Myocyte (in vitro differentiated cells): ENCODE results near the gene TRIM65. TPM values are rescaled to one million over a fixed set of nuclear protein-coding genes. Genes with fewer than 3 reads are reported as not detected.
A peak's percentile ranks its signal among the peaks of the same experiment; 100 is the strongest.
"Not testable (repeated sequence)": the region's sequence is repeated elsewhere in the genome, so short reads cannot be mapped to it uniquely, and the experiment has no call there.

Experiments used
- DNase-seq: peaks from one replicate; pipeline ENCODE4 v3.0.0-alpha.2; 2012; ENCODE audit warnings: low read depth
- total RNA-seq: library from RNA; depleted of rRNA; stranded (reverse); fragments of >200 nt; gene quantifications from 2 replicates; pipeline ENCODE4 v1.2.3, GENCODE V29; 2014

The TRIM65 gene
- total RNA-seq, 1 donor from 2014 or later = 22.8 TPM

DNA sequence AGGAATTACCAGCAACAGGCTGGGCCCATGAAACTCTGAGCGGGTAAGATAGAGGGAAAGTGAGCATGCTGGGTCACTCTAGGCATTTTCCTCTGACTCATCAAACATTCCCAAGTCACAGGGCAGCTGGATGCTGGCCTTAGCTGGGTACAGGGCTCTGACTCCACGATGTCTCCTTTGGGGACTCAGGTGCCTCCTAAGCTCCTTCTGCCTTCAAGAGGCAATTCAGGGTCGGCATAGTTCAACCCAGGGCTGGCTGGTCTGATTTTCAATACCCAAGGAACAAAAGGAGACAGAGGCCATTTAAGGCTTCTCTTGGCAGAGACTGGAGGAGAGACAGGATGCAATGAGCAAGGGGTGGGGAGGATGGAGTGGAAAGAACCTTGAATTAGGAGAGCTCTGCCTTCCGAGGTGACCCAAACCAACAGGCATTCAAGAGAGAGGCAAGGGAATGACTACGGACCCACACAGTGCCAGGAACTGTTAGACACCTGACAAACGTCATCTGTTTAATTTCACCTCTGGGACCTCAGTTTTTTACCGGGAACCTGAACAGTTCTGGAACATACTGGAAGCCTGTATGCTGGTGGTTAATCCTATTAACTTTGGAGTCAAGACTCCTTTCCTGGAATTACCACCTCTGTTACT is 42.5 kb downstream of the TRIM65 start:
- peak; percentile 83 for DNase-seq

DNA sequence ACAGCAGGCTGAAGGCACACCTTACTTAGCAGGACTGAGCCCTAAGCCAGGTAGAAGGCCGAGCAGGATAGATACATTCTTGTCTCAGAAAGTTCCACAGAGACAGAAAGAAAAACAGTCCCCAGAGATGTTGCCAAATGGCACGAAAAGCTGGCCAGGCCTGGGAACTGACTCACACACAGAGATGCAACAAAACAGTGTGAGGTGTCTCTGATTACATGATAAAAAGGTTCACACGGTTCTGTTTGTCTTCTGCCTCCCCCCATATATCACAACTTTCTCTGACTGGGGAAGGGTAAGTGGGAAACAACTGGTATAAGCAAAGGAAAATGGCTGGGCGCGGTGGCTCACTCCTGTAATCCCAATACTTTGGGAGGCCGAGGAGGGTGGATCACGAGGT is 43.3 kb downstream of the TRIM65 start:
- DNase-seq = peak; percentile 51

DNA sequence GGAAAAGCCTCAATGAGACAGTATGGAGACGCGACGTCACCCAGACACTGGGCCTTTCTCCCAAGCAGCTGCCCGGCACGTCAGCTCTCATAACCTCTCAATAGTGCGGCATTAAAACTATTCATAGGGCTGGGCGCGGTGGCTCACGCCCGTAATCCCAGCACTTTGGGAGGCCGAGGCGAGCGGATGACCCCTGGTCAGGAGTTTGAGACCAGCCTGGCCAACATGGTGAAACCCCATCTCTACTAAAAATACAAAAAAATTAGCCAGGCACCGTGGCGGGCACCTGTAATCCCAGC is 45.1 kb downstream of the TRIM65 start:
- not testable (repeated sequence) for DNase-seq

DNA sequence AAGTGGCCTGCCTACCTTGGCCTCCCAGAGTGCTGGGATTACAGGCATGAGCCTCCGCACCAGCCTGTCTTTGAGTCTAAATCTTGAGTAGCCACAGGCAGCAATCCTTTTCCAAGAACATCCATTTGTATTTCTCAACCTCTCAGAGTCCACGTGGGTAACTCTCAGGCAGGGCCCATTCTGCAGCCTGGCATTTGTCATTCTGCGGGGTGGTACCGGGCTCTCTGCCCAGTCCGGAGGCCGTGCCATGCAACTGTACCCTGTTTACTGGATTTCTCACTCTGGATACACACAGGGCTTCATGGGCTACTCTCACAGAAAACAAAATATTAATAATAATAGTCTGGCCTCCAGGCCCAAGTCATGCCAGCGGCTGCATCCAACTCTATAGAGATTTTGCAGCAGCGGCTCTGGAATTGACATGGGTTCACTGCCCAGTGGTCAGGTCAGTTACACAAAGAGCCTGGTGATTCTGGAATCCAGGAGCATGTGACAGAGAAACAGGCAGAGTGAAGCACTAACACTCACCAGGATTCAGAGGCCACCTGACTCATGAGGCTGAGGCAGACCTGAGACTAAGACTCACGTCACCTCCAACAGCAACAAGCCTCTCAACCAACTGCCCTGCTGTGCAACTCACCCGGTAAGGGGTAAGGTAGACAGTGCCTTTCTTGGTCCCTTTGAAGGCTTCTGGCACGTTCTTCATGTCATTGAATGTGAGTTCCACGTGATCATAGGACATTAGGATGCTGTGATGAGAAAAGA is 45.6 kb downstream of the TRIM65 start:
- DNase-seq = peak; percentile 23

DNA sequence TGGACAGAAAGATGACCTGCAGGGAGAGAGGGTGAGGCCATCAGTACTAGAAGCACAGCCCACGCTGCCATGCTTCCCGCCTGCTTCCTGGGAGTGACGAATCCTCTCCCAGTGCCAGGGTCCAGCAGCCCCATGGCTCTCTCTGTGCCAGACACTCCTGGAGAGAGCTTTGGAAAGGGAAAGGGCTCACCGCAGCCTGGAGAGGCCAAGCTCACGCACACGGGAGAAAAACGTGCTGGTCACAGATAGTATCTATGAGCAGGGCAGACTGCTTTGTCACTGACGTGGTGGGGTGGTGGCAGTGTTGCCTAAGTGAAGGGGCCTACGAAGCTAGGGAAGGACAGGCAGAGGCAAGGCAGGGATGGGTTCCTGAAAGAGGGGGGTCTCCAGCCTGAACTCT is 47.0 kb downstream of the TRIM65 start:
- no peak for DNase-seq

DNA sequence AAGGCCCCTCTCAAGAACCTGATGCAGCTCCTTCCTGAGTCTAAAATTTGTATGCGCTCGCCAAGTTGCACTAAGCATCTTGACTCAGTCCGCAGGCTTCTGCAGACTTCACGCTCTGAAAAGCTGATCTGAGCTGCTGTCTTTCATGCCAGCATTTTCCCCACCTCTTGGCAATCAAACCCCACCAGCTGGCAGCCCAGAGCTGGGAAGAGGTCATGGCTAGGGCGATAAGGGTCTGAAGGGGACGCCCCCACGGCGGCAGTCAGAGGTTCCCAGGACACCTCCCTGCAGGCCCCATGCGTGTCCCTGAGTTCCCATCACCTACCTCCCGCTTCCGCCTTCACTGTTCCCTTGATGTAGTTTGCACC is 47.5 kb downstream of the TRIM65 start:
- DNase-seq = no peak

DNA sequence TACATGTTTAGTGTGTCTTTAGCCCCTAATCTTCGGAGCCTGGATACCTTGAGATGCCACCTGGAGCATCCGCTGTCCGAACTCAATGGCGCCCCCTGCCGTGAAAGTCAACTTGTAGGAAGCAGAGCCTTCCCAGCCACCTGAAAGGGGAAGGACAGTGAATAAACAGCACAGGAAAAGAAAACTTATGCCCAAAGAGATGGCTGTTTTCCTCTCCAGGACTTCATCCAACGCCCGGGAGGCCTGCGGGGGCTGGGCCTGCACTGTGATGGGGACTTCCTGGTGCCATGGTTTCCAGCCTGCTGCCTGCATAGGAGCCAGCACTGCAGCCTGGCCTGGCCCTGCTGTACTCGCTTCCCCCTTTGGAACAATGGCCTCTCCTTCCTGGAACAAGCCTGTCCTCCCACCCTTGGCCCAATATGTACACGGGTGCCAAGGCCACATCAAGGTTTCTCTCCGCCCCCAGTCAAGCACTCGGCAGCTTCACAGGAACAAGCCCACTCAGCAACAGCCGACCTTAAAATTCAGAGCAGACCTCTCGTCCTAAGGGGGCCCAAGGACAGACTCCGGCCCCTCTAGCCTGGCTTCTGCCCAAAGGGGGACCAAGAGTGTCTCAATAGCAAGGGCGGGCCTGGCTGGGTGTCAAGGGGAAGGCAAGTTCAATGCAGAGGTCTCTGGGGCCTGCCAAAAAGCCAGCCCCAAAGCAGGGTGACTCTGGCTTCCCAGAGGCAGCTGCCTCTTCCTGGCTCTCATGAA is 48.0 kb downstream of the TRIM65 start:
- no peak for DNase-seq

DNA sequence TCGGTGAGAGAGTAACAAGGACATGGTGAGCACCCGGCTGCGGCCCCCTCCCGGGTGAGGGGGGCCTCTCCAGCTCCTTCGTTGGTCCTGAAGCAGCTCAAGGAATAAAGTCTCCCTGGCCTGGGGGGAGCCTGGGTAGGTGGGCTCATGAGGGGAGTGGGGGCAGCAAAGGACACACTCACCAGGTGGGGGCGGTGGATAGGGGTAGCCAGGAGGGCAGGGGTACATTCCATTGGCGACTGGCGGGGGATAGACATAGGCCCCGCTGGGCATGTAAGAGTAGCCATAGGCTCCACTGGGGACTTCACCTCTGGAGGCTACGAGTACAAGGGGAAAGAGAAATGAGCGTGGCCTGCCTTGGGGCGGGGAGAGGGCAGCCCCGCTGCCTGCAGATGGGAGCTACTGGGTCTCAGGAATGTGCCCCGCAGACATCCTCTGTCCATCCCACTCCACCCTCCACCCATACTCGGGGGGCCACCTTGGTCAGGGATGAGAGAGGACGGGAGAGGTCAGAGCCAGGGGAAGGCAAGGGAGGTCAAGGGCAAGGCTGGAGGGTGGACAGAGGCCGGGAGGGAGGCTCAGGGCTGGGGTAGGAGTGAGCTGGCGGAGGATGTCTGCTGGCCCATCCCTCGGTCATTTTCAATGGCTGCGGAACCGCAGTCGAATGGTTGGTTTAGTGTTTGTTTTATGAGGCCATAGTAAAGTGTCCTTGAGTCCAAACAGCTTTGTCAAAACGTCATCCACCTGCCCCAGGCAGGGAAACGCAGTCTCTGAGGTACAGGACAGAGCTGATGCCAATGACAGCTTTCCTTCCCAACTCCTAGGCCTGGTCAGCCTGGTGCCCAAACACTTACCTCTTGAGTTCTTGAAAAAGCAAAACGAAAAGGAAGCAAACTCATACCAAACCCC is 48.9 kb downstream of the TRIM65 start:
- DNase-seq = no peak

DNA sequence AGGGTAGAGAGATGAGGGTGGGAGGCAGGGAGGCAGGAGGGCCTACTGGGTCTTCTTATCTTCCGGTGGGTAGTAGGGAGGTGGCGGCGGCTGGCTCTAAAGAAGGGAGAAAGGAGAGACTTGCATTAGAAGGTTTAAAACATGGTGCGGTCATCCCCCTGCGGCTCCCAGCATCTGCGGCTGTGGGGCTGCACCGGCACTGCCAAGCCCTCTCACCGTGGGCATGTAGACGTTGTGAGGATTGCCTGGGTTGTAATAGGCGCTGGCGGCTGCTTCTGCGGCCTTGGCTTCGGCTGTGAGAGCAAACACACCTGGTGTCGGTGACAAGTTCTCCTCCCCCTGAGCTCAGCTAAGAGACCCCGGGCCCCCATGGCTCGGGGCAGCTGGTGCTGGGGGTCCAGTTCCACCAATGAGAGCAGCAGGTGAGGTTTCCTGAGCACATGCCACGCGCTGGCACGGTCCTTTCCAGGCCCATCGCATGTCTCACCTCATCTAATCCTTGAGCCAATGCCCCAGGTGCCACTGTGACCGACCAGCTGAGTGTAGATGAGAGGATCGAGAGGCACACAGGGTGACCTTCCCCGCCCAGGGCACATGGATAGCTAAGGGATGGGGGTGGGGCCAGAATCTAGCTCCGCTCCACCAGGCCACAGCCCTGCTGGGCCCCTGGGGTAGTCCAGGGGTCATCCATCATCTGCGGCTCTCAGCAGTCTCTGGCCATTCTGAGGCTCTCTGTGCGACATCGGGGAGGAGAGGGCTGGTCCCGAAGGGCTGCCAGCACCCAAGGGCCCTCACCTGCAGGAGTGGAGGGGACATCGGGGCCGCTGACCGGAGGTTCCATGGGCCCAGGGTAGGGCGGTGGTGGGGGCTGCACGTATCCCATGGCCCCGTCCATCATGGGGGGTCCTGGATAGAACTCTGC is 49.8 kb downstream of the TRIM65 start:
- DNase-seq = no peak

DNA sequence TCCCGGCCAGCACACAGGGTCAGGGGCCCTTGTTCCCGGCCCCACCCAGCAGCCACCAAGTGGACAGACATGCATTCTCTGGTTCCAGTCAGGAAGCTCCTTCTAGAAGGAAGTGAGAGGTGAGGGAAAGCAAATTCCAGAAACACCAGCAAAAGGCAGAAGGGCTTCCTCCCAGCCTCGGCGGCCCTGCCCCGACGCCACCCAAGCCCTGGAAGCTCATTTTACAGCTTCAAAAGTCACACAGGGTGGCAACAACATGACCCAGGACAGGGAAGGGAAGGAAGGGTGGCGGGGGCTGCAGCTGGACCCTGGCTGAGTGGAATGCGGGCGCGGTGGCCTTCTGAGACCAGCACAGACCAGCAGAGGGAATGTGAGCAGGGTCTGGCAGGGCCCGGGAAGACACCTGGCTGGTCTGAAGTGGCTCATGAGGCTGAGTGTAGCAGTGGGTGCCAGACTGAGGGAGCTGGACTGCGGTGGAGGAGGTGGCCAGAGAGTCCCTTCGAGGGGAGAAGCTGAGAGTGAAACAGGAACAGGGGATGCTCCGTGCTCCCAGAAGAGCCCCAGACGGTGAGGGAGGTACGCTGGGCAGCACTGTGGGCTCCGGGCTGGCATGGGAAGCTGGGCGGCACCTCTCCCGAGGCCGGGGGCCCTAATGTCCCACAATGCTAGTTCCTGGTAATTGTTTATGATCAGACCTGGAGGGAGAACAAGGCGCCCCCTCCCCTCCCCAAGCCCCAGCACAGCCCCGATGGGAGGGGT is 50.6 kb downstream of the TRIM65 start:
- no peak for DNase-seq

DNA sequence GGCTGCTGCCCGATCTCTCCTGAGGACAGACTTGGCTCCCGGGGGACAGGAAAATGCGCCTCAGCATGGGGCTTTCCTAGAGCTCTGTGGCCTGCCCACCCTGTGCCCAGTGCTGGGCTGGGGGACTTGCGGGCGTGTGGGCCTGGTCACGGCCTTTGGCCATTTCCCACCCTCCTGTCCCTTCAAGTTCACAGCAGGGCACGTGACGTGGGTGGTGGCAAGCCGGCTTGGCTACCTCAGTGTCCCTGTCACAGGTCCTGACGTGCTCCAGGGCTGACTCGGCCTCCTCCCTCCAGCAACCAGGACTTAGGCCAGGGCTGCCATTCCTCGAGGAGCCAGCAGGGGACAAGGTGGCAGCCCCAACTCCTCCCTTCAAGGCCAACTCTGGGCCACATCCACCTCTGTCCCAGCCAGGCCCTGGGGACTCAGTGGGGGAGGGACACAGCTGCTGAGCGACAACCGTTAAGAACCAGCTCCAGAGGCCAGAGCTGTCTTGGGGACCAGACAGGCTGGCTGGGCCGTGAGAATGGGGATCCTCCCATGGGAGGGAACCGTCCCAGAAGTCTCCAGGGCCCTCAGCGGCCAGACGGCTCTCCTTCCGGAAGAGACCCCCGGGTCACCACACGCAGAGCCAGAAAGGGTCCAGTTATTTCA is 51.6 kb downstream of the TRIM65 start:
- peak; percentile 77 for DNase-seq

DNA sequence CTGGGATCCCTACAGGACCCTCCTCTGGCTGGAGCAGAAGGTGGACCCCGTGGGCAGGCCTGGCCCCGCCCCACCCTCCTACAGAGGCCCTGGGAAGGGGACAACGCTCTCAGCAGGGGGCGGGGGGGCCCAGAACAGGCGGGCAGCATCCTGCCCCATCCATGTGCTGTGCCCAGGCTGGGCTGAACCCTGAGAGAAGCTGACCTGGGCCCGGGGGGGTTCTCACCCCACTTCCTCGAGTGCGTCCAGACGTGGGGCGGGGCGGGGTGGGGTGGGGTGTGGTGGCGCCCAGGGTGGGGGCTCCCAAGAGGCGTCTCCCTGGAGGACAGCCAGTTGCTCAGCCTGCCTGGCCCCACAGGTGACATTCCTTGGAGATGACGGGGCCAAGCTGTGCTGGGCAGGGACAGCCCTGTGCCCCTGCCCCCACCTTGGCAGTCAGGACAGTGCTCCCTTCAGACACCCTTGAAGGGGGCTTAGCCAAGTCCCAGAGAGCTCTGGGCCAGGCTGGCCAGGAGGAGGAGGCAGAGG is 52.2 kb downstream of the TRIM65 start:
- no peak for DNase-seq

DNA sequence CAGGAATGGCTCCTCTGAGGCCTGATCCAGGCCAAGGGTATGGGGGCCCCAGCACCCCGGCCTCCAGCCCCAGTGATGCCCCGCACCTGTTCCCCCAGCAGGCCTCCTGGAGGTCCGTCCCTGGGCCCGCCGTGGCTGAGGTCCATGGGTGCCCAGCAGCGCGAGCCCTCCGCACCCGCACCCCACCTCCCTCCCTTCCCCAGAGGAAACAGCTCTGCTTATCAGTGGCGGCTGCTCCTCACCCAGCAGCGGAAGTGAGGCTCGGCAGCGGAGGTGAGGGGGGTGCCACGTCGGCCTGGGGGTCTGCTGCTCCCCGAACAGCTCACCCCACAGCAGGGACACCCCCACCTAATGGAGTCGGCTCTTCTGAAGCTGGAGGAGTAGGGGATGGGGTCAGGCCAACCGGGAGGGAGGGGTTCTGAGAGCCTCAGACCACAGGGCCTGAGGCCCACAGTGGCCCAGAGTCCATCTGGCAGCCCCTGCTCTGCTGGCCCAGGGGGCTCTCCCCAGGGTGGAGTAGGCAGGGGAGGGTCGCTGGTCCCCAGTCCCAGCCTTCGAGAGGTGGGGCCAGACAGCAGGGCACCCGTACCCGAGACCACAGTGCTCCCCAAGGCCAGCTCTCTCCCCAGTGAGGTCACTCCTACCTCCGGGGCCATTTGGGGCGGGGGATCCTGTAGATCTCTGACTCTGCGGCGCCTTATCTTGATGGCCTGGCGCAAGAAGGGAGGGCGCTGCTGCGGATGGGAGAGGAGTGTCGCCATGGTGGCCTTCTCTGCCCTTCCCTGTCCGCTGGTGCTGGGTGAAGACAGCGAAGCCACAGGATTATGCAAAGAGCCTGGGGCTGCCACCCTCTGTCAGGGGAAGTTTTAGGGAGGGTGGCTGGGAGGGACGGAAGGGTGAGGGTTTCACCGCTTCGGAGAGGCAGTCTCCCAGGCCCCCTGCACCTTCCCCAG is 52.9 kb downstream of the TRIM65 start, which contains the start of gene UNC13D:
Gene UNC13D (minus strand): TSS at position 828 of the 953 bp plus-strand sequence. CDS start 67 bp downstream, at position 761.
- DNase-seq = no peak

DNA sequence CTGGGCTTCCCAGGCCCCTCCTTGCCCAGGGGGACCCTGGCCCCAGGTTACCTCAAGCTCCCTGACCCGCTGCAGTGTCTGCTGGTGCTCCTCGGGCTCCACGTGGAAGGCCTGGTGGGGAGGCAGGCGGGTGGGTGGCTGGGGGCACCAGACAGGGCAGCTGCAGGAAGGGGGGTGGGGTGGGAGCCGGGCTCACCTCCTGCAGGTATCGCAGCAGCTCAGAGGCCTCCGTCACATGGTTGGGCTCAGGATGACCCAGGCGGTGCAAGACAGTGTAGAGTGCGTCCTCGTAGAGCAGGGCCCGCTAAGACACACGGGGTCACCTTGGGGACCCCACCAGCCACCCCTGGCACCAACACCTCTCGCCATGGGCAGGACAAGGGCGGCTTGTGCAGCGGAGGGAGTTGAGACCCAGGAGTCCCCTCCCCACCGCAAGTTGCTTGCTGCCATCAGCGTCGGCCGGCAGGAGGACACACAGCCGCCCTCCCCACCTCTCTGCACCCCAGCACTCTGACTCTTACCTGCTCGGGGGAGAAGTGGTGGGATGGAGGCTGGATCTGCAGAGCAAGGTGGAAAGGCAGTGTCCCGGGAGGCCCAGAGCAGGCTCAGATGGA is 53.7 kb downstream of the TRIM65 start:
- DNase-seq = no peak

DNA sequence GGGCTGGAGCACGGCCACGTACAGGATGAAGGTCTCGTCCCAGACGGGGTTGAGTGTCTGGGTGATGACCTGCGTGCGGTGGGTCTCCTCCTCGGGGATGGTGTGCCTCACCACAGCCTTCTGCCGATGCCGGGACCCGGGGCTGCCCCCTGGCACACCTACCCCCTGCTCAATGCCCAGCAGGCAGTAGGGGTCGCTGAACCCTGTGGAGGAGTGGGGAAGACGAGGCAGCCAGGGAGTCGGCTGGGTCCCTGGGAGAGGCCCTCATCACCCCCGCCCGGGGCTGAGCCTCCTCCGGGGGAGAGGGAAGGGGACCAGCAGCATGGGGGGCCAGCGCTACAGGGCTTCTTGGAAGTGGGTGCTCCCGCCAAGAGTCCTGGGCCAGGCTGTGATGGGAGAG is 54.3 kb downstream of the TRIM65 start:
- no peak for DNase-seq

DNA sequence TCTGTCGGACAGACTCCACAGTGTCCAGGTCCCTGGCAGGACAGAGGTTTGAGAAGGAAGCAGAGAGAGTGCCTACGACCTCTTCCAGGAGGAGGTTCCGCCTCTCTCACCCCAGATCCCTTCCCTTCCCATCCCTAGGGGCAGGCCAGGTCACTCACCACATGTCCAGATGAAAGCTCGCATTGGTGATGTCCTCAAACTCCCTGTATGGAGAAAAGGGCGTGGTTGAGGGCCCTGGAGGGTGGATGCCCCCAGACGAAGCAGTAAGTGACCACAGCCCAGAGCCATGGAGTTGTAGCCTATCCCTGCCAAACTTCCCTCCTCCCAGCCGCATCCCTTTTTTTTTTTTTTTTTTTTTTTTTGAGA is 56.0 kb downstream of the TRIM65 start:
- no peak for DNase-seq
